HG02943 (cell line): Measurements from ENCODE around the gene CTBP2.

ENCODE experiments used
- ATAC-seq: cut with Tn5 transposase; IDR thresholded peaks from one replicate; pipeline ENCODE4 v1.9.1; 2021; ENCODE audit warnings: mild to moderate bottlenecking, low read depth, moderate library complexity; ENCODE audit not compliant: unreplicated experiment

CTBP2 gene

GRCh38 chr10:125112697-125113494, 47.5 kb downstream of the CTBP2 start:
- no peak for ATAC-seq

GRCh38 chr10:125111118-125111727, 49.1 kb downstream of the CTBP2 start:
- ATAC-seq: no peak

- ATAC-seq: no peak
These were observed 52.3 kb downstream of the CTBP2 start for GRCh38 chr10:125107965-125108580.

- ATAC-seq: no peak
These were observed 53.0 kb downstream of the CTBP2 start for GRCh38 chr10:125107166-125107949.

- no peak for ATAC-seq
These were observed 53.8 kb downstream of the CTBP2 start for GRCh38 chr10:125106586-125106985.

GRCh38 chr10:125105706-125106255, 54.6 kb downstream of the CTBP2 start:
- ATAC-seq: no peak

- no peak for ATAC-seq
These were observed 55.2 kb downstream of the CTBP2 start for GRCh38 chr10:125105155-125105554.

GRCh38 chr10:125104559-125104958, 55.8 kb downstream of the CTBP2 start:
- ATAC-seq: no peak

- ATAC-seq: no peak
These were observed 56.4 kb downstream of the CTBP2 start for GRCh38 chr10:125103924-125104323.

- no peak for ATAC-seq
These were observed 56.9 kb downstream of the CTBP2 start for GRCh38 chr10:125103466-125103865.

GRCh38 chr10:125102821-125103220, 57.5 kb downstream of the CTBP2 start:
- ATAC-seq: no peak

GRCh38 chr10:125102246-125102645, 58.1 kb downstream of the CTBP2 start:
- no peak for ATAC-seq

- no peak for ATAC-seq
These were observed 58.8 kb downstream of the CTBP2 start for GRCh38 chr10:125101581-125101980.

- ATAC-seq: no peak
These were observed 59.3 kb downstream of the CTBP2 start for GRCh38 chr10:125101049-125101448.

GRCh38 chr10:125097409-125098070, 62.8 kb downstream of the CTBP2 start:
- no peak for ATAC-seq

GRCh38 chr10:125096975-125097374, 63.4 kb downstream of the CTBP2 start:
- ATAC-seq: no peak

GRCh38 chr10:125096371-125096770, 64.0 kb downstream of the CTBP2 start:
- ATAC-seq: no peak

- ATAC-seq: no peak
These were observed 64.6 kb downstream of the CTBP2 start for GRCh38 chr10:125095776-125096175.

GRCh38 chr10:125095228-125095627, 65.1 kb downstream of the CTBP2 start:
- ATAC-seq: no peak

- no peak for ATAC-seq
These were observed 65.6 kb downstream of the CTBP2 start for GRCh38 chr10:125094806-125095205.
